ENCODE data around the gene RNF187. TPM values are rescaled to one million over a fixed set of nuclear protein-coding genes. Genes with fewer than 3 reads are reported as not detected.

RNF187 gene
- polyA plus RNA-seq (ENCODE audit: insufficient read length in 4 of 4) = 100 to 1,000 TPM in 1 of 4 donors, 10 to 100 TPM in 3; 77.5 to 102 (median 89.7) TPM

DNA sequence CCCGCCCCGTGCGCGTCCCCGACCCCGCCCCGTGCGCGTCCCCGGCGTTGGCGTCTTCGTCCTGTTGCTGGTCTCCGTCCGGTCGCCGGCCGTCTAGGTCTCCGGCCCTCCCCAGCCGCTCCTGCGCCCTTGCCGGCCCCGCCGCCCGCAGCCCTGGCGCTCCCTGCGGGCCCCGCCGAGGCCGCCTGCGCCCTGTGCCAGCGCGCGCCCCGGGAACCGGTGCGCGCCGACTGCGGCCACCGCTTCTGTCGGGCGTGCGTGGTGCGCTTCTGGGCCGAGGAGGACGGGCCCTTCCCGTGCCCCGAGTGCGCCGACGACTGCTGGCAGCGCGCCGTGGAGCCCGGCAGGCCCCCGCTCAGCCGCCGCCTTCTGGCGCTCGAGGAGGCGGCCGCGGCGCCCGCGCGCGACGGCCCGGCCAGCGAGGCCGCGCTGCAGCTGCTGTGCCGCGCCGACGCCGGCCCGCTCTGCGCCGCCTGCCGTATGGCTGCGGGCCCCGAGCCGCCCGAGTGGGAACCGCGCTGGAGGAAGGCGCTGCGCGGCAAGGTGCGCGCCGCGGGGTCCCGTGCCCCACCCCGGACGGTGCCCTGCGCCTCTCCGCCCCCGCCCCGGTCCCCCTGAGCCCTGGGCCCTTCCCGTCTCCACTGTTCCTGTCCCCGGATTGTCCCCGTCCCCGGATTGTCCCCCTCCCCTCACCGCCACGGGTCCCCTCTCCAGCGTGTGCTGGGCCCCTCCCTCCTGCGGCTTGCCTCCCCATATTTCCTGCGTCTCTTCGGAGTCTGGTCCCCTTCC is at the start of gene RNF187:
Gene RNF187, plus strand, starts transcription at position 47 of the 789 bp plus-strand sequence.
- no peak for DNase-seq (ENCODE audit: low read depth in 4 of 4, low spot score in 3 of 4)

DNA sequence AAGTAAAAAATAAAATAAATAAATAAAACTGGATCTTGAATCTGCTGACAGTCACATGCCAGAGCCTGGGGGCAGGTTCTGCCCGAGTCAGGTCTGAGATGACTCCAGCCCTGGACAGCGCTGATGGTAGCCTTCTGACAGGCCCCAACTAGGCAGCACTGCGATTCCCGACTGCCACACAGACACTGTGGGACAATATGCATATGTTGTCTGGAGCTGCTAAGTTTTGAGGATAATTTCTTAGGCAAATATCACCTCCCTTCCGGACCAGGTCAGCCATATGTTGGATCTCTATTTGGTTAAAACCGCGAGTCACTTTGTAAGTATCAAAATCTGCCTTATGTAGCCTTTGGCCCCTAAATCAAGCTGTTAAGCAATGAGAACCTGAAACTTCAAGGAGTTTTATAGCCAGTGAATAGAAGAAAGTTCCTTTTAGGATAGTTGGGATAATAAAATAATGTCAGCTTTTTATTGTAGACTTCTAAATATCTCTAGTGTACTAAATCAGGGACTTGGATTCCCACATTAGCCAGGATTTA is 49.7 kb upstream of the RNF187 start:
- DNase-seq (ENCODE audit: low read depth in 4 of 4, low spot score in 3 of 4) = no peak

DNA sequence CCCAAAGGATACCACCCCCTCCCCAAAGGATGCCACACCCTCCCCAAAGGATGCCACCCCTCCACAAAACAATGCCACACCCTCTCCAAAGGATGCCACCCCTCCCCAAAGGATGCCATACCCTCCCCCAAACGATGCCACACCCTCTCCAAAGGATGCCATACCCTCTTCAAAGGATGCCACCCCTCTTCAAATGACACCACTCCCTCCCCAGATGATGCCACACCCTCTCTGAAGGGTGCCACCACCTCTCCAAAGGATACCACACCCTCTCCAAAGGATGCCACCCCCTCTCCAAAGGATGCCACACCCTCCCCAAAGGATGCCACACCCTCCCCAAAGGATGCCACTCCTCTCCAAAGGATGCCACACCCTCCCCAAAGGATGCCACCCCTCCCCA is 48.9 kb upstream of the RNF187 start:
- no peak for DNase-seq (ENCODE audit: low read depth in 4 of 4, low spot score in 3 of 4)

DNA sequence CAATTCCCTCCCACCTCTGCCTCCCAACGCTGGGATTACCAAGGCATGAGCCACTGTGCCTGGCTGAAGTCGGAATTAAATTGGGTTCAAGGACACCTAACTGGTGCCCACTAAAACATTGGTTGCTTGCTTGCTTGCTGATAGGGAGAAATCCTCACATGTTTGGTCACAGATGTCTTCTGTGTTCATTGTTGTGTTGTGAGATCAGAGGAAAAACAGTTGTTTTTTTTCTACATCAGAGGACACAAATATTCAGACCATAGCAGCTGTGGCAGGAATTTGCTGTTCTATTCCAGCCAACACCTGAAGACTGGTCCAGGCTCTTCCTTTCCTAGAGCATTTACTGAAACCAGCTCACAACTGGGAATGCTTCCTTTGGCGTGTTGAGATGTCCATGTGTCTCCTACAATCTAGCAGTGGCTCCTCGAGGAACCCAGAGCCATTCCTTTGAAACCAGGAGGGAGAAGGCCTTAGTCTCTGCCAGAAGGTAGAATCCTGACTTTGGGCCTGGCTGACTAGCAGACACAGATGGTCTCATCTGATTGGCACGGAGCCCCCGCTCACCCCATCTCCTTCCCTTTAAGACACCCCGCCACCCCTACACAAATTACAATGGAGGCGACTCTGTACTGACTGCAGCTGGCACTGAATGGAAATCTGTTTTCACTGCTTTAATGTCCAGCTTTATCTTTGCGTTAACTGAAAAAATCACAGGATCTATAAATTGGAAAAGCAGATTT is 46.3 kb upstream of the RNF187 start:
- no peak for DNase-seq (ENCODE audit: low read depth in 4 of 4, low spot score in 3 of 4)

DNA sequence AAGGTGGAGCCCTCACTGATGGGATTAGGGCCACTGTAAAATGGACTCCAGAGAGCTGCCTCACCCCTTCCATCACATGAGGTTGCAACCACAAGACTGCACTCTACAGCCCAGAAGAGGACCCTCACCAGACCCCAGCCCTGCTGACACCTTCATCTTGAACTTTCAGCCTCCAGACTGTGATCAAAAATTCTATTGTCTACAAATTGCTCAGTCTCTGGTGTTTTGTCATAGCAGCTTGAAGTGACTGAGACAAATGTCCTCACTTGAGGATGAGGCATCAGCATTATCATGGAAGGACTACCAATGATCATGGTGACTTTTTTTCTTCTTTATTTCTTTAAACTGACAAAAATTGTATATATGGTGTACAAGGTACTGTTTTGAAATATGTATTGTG is 43.8 kb upstream of the RNF187 start:
- DNase-seq (ENCODE audit: low read depth in 4 of 4, low spot score in 3 of 4) = no peak

DNA sequence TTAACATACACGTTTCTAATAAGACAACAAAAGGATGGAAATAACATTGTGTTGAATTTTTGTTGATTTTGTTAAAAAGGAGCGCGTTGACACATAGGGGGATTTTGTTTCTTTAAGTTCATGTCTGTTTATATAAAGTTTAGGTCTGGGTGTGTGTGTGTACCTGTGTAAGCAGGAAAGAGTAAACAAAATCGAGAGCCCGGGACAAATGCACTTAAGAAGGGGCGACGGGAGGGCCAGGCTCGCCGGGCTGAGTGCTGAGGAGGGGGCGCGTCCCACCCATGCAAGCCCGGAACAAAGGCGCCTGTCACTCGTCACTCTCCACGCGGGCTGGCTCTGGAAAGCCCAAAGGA is 41.7 kb upstream of the RNF187 start:
- DNase-seq (ENCODE audit: low read depth in 4 of 4, low spot score in 3 of 4) = no peak

DNA sequence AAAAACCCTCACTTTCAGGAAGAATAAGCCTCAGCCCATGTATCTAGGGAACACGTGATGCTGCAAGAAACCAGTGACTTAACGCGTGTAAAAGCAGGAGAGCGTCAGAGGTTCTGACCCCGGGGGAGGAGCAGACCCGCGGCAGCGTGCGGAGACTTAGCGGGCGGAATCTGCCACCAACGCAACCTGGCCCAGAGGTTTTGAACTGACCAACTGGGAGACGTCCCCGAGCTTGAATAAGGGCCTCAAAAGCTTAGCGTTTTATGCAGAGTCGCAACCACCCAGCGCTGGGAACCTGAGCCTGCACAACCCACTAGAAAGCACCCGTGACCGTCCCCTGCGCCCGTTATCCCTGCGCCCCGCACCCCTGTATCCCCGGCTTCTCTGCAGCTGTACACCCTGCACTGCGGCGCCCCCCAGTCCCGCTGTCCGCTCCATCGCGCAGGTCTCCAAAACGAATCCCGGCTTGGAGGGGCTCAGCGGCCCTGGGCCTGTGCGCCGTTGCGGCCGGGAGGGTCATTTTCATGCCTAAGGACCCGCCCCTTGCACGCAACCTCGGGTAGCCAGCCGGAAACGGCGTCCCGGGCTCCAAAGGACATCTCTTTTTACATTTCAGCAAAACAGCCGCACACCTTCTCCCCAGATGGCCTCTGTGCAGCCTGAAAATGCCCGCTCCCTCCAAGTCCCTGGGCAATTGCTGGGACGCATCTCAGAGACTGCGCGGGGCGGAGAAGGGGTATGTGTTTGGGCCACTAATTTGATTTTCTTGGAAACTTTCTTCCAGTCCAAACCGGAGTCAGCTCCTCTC is 41.1 kb upstream of the RNF187 start:
- peak in 1 of 4 donors; percentile 43 for DNase-seq (ENCODE audit: low read depth in 4 of 4, low spot score in 3 of 4)

DNA sequence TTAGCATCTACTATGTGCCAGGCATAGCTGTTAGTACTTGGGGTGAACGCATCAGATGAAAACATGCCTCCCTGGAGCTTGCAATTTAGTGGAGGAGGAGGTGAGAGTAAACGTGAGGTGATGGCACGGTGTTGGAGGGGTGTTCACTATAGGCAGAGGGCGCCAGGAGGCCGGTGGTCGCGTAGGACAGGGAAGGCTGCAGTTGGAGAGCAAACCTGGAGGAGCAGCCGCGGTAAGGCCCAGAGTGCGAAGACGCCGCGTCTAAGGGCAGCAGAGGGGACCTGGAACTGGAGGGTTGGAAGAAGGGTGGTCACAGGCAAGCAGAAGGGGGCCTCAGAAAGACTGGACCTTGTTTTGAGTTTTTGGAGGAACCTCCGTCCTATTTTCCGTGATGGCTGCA is 40.3 kb upstream of the RNF187 start:
- no peak for DNase-seq (ENCODE audit: low read depth in 4 of 4, low spot score in 3 of 4)

DNA sequence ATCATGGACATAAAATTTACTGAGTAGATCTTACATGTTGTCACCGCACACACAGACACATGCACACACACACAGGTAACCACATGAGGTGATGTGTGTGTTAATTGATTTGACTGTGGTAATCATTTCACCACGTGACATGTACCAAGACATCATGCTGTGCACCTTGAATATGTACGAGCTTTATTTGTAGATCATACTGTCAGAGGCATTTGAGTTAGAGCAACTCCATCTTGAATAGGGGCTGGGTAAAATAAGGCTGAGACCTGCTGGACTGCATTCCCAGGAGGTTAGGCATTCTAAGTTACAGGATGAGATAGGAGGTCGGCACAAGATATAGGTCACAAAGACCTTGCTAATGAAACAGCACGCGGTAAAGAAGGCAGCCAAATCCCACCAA is 38.8 kb upstream of the RNF187 start:
- DNase-seq (ENCODE audit: low read depth in 4 of 4, low spot score in 3 of 4) = no peak

DNA sequence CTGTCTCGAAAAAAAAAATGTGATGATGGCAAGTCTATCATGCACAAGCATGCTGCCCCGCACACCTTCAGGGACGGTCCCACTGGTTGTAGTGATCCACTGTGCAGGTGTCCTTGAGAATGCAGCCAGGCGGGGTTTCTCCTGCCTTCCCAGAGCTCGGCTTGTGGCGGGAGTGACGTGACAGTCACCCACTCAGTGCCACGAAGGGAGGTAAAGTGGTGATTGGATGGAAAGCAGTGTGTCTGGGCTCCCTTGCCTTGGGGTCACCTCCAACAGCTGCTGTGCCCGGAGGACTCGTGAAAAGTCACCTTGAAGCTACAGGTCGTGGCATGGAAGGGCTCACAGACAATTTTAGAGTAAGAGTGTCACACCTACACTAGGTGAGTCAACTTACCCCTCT is 37.0 kb upstream of the RNF187 start:
- DNase-seq (ENCODE audit: low read depth in 4 of 4, low spot score in 3 of 4) = no peak

DNA sequence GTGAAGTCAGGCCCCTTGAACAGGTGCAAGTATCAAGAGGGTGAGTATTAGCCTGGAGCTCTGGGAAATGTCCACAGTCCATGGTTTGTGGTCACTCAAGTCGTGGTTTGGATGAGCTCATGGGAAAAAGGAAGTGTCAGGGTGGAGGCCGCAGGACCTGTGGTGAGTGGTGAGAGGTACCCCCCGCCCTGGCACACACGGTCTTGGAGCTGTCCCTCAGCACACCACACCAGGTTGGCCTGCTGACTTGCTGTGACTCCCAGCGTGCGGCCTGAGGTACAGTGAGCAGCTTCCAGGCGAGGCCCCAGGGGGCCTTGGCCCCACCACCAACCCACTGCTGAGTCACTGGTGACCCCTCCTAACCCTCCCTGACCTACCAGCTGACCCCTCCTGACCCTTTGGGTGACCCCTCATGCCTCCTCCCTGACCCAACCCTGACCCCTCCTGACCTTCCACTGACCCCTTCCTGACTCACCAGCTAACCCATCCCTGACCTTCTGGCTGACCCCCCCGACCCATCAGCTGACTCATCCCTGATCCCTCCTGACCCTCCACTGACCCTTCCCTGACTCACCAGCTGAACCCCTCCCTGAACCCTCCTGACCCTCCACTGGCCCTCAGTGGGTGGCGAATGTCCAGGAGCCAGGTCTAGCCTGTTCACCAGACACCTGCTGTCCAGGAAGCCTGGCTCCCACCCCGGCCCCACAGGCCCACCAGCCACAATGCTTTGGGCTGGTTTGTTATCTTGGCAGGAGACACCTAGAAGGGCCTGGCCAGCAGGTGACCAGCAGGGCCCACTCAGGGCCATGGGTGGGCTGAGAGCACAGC is 34.8 kb upstream of the RNF187 start:
- DNase-seq (ENCODE audit: low read depth in 4 of 4, low spot score in 3 of 4) = no peak

DNA sequence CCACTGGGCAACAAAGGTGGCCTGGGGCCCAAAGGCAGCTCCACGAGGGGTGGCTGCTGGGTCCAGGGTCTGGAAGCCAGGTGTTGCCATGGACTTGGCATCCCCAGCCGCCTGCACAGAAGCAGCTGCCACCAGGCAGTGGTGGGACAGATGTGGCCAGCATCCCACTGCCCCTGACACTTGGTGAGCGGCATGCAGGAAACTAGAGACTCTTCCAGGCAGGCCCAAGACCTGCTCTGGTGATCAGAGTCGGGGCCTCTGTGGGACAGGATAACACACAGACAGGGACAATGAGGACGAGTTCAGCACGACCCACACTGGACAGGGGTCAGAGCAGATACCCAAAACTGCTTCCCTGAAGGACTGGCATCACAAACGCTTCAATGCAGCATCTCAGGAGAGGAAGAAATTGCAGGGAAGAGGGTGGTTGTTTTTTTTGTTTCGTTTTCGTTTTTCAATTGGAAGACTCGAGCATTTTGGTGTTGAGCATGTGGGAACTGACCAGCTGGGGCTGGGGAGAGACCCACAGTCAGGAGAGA is 34.1 kb upstream of the RNF187 start:
- DNase-seq (ENCODE audit: low read depth in 4 of 4, low spot score in 3 of 4) = no peak

DNA sequence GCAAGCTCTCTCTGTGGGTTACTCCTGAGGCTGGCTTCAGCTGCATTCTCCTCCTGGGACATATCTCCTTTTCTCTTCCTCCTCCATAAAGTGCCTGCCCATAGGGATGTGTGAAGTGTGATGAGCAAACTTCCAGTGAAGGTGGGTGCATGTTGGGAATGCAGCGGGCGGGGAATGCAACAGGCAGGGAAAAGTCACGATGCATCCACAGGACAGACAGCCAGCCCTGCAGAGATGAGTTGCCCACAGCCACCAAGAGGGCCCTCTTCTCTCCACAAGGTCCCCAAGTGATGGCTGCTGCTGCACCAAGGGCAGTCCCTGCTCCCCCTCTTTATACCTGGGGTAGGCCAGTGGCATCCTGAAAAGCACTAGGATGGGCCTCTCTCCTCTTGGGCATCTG is 33.6 kb upstream of the RNF187 start:
- DNase-seq (ENCODE audit: low read depth in 4 of 4, low spot score in 3 of 4) = no peak

DNA sequence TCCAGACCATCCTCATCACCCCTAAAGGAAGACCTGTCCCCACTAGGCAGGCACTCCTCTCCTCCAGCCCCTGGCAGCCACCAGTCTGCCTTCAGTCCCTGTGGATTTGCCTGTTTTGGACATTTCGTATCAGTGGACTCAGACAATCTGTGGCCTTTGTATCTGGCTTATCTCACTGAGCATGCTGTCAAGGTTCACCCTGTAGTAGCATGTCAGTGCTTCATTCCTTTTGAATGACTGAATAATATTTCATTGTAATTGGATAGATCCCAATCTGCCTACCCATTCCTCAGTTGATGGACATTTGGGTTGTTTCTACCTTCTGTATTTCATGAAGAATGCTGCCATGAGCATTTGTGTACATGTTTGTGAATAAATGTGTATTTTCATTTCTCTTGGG is 32.9 kb upstream of the RNF187 start:
- no peak for DNase-seq (ENCODE audit: low read depth in 4 of 4, low spot score in 3 of 4)

DNA sequence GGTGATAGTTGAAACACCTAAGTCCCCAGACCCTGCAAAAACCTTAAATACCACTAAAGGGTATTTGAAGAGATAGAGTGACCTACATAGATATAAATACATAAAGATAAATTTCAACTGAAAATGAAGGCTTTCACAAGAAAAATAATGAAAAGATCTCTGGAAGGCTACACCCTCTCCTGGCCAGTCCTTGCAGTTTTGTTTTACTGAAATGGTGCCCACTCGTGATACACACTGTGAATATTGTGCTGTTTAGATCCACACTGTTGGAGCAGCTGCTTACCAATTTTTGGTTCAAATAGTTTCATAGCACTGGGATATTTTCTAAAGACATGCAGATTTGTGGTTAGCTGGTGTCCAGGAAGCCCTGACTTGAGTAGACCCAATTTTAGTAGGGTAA is 31.5 kb upstream of the RNF187 start:
- no peak for DNase-seq (ENCODE audit: low read depth in 4 of 4, low spot score in 3 of 4)

DNA sequence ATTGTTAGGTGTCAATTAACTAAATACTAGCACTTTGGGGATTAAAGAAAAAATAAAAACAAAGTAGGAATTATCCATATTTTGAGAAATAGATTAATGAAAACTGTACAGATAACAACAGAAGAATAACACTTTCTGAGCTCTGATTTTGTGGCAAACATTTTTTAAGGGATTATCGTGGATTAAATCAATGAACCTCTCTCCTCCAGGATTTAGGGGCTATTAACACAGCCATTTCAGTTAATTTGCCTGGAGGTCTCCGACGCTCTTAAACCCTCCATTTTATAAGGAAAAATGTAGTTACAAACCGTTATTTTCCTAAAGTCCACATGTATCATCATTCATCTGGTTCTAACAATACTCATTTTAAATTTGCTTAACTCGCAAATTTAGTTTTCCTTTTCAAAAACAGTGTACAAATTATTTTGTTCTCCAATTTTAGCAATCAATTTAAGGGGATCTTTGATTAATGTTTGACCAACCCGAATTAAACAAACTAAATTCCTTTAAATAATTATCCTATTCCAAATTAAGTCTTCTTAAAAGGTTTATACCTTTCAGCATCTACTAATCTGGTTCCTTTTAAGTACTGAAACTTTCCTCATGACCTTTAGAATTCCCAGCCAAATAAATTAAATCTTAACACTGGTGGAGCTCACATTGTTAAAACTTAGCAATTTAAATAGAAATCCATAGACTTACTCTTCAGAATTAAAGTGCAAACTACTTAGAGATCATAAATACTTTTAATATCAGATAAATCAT is 30.7 kb upstream of the RNF187 start:
- no peak for DNase-seq (ENCODE audit: low read depth in 4 of 4, low spot score in 3 of 4)

DNA sequence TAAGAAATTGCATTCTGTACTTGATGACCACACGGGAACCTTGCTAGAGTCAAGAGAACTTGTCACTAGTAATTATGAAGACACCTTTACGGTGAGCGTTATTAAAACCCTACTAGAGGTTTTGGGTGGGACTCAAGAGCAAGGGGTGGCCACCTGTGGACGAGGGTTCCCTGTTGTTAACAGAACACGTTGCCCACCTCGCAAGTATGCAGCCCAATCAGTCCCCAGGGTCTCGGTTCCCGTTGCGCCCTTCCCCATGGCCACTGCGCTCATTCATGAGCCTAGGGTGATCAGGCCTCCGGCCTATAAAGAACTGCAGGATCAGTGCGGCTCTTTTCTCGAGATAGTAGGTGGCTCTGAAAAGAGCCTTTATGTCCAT is 30.2 kb upstream of the RNF187 start:
- no peak for DNase-seq (ENCODE audit: low read depth in 4 of 4, low spot score in 3 of 4)

DNA sequence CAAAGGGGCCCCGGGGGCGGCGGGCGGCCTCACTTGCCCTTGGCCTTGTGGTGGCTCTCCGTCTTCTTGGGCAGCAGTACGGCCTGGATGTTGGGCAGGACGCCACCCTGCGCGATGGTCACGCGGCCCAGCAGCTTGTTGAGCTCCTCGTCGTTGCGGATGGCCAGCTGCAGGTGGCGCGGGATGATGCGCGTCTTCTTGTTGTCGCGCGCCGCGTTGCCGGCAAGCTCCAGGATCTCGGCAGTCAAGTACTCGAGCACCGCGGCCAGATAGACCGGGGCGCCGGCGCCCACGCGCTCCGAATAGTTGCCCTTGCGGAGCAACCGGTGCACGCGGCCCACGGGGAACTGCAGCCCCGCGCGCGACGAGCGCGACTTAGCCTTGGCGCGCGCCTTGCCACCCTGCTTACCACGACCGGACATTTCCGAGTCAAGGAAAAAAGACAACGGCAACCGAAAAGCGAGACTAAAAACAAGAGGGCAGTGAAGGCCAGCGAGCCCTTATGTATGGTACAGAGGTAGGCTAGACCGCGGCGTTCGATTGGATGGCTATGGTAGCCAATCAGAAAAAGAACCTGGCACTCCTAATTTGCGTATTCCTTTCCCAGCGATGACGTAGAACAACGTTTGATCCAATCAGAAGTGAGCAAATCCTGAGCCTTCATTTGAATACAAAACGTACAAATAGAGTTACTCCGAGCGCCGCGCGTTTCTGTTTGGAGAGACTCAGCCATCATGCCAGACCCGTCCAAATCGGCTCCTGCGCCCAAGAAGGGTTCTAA is 29.6 kb upstream of the RNF187 start:
- DNase-seq (ENCODE audit: low read depth in 4 of 4, low spot score in 3 of 4) = peak; percentile 93 to 99 (median 96)
